Measurements from ENCODE around the gene MACF1.

Gene MACF1

DNA sequence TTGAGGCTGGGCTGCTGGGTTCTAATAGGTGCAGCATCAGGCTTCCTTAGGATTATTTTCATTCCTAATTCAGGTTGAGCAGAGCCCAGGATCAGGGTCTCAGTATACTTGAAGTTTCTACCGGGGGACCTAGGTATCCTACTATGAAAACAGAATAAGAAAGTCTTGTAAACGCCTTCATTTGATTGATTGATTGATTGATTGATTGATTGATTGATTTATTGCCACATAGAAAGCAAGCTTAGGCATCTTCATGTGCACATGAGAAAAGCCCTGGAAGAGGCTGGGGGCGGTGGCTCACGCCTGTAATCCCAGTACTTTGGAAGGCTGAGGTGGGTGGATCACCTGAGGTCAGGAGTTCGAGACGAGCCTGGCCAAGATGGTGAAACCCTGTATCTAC, 189.6 kb downstream of the MACF1 start:
- DNase-seq (ENCODE audit: low read depth) = no peak

DNA sequence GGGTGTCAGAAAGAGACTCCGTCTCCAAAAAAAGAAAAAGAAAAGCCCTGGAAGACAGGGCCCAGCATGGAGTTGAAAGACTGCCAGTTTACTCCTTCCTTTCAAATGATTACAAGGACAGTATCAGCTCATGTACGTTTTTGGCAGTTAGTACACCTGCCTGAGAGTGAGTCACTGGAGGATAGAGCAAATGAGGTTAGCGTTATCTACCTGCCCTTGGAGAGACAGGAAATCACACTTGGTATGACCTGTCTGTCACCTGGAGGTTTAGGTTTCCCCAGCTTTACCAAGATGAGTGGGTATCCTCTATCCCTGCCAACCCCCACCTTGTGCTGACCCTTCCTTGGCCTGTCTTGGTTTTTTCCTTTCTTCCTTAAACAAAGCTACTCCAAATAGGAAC, 190.1 kb downstream of the MACF1 start:
- DNase-seq (ENCODE audit: low read depth) = no peak

DNA sequence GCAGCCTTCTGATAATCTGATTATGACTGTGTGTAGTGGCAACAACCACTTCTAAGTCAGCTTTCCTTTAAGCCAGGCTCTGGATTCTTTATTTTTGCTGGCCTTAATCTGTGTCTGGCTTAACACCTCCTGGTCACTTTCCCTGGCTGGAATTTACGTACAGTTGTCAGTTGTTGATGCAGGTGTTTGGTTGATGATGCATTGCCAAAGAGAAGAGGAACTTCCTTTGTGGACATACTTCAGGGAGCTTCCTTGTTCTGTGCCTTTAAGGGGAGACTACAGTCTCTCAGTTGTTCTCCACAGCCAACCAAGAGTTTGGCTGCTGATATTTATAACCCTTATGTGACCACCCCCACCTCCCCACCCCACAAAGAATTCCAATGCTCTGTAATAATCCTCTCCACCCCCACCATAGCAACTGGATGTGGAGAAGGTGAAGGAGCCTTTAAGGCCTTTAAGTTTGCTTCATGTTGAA, 190.9 kb downstream of the MACF1 start:
- no peak for DNase-seq (ENCODE audit: low read depth)

DNA sequence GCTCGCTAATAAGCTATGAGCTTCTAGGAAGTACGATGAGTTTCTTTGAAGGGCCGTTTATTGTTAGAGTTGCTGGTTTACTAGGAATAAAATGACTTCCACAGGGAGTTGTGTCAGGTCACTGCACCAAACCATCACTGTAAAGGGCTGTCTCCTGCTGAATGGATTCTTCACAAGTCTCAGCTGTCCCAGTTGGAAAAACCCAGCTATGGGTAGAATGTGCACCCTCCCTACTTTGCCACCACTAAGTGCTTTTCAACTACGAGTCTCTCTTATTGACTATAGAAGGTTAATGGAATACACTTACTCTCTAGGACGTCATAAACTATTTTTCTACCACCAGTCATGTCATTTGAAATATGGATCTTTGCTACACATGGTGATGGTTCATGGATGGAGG, 192.2 kb downstream of the MACF1 start:
- DNase-seq (ENCODE audit: low read depth) = no peak

DNA sequence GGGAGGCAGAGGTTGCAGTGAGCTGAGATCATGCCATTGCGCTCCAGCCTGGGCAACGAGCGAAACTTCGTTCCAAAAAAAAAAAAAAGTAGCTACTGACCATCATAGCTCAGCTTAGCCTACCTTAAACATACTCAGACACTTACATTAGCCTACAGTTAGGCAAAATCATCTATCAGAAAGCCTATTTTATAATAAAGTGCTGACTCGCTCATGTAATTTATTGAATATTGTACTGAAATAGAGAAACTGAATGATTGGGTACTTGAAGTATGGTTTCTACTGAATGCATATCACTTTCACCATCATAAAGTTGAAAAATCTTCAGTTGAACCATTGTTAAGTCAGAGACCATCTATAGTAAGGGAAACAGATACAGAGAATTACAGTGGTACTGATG, 193.0 kb downstream of the MACF1 start:
- no peak for DNase-seq (ENCODE audit: low read depth)

DNA sequence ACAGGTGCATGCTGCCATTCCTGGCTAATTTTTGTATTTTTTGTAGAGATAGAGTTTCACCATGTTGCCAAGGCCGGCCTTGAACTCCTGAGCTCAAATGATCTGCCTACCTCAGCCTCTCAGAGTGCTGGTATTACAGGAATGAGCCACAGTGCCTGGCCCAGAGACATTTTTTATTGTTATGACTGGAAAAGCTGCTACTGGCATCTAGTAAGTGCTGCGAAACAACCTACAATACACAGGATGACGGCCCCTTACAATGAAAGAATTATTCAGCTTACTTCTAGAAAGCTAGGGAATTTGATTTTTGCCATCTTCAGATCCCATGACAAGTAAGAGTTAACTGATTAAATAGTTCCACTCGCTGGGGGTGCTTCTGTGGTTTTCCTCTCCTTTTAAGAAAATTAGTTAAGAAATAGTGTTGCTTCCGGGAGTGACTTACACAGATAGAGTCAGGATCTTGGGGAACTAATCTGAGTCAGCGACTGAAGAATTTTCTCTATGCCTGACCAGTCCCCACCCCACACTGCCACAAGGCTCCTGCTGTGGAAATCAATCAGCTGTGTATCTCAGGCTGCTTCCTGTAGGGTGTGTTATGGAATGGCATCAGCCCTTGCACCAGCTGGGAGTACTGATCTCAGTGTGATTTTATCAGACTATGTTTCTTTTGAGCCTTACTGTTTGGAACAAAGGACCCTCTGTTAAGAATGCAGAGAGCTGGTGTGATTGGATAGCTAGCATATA, 194.0 kb downstream of the MACF1 start:
- peak; percentile 9 for DNase-seq (ENCODE audit: low read depth)

DNA sequence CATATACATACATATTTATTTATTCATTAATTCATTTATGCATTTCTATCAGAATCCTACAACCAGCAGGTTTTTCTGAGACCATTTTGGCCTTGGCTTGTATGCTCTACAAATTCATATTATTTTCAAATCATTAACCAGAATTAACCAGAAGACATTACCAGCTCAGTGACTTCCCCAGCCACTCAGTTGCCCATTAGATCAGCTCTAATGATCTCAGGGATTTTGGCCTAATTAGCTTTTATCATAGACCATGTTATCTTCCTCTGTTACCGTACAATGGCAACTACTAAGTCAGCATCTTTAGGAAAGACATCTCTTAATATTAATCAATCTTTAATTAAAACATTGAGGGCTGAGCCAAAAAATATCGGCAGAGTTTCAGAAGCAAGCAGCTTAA, 196.6 kb downstream of the MACF1 start:
- no peak for DNase-seq (ENCODE audit: low read depth)

DNA sequence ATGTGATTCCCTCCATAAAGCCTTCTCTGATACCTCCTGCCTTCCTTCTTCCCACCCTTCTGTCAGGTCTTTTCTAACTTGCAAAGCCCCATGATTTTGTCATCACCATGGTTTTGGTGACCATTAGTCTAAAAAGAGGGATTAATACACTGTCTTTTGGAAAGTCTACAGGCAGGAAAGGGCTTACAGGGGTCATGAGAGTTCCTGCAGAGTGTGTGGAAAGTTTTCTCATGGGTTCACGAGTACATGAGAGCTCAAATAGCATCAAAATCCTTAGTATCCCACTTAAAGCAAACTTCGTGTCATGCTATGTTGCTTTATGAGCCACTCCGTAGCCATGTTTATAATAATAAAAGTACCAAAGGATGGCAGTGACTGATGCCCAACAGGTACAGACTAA, 200.4 kb downstream of the MACF1 start:
- no peak for DNase-seq (ENCODE audit: low read depth)

DNA sequence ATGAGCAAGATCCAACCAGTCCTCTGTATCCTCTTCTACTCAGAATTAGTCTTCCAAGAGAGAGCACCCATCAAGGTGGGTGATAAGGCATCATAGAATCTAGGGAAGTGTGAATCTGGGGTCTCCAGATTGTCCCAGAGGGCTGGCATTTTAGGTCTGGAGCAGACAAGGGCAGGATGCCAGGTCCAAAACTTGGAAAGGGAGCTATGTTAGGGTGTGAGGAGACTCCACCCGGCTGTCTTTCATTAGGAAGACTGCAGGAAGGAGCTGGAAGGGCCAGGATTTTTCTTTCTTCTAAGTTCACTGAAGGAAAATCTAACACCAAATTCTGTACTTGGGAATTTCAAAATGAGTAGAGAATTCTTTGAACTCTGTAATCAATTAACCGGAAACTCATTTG, 200.9 kb downstream of the MACF1 start:
- DNase-seq (ENCODE audit: low read depth) = no peak

DNA sequence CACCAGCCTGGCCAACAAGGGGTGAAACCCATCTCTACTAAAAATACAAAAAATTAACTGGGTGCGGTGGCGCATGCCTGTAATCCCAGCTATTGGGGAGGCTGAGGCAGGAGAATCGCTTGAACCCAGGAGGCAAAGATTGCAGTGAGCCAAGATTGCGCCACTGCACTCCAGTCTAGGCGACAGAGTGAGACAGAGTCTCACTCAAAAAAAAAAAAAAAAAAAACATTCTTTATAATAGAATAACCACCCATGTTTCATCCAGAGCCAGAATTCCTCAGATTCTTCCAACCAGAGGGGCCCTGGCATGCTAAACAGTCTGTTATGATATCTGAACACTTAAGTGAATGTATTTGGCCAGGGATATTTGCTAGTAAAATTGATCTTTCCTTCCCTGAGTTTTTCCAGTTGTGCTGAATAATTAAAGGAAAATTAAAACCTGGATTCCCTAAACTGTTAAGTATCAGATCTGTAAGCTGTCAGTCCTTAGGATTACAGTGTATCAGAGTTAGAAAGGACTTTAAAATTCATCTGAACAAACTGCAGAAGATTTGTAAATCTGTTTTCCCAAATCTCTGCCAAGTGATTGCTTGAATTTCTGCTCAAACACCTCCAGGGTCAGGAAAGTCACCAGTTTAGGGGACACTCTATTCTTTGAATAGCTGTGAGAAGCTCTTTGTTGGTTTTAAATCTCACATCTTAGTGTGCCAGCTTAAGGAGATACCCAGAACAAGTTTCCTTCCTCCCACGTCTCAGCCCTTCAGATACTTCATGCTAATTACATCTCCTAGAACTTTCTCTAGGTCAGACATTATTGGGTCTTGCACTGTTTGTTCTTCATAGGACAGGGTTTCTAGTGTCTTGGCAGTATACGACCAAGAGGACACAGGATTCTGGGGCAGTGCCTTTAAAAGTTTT, 202.3 kb downstream of the MACF1 start:
- DNase-seq (ENCODE audit: low read depth) = no peak

DNA sequence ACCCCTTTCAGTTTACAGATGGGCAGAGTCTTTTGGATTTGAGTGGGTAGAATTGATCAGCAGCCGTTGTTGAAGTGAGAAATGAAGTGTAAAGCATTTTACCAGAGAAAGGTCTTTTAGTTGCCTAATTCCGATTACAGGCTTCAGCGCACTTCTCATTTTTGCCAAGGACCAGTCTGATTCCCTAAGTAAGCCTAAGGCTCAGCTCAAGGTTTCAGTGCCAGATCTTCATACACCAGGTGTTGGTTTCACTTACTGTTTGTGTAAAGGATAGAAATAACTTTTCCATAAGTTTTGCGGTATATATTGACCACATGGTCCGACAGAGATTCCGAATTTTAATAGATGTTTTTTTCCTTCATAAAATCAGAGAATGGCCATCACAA, 203.0 kb downstream of the MACF1 start:
- DNase-seq (ENCODE audit: low read depth) = no peak

DNA sequence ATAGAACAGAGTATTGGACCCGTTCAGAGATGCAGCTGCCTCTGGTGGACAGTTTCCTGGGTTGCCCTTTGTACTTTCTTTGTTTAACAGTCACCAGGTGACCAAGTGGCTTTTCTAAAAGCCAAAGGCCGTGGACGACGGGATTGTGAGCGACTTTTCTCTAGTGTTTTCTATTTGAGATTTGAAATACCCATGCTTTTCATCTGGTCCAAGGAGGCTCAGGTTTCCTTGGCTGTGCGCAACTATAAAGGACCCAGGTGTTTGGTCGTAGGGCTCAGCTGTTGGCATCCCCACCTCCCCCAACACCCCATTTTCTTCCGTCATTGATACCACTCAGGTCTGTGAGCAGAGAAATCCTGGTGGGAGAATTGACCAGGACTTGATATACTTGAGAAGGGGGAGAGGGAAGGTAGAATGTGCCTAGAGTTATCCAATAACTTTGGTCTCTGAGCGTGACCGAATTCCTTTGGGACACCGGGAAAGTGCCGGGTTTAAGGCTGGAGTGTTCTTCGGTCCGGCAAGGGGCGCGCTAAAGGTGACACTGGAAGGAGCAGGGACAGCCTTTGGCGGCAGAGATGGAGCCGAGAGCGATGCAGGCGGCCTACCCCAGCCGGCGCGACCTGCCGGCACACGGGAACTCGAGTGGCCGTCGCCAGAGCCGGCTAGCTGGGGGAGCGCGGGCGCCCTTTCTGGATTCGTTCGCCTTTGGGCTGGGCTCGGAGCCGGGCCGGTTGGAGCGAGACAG, 203.6 kb downstream of the MACF1 start:
- DNase-seq (ENCODE audit: low read depth) = no peak

DNA sequence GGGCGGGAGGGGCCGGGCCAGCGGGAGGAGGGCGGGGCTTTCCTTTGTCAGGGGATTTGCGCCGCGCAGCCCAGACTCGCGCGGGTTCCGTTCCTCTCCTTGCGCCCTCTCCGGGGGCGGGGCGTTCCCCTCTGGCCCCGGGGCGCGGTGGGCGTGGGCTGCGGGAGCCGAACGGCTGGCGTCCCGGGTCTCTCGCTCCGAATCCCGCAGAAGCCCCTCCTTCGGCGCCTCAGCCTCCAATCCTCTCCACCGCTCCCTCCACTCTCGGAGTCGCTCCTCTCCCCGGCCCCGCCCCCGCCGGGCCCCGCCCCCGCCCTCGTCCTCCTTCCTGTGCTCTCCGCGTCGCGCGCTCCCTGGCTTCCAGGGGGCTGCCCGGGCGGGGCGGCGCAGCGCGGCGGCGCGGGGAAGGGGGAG, 204.2 kb downstream of the MACF1 start:
- DNase-seq (ENCODE audit: low read depth) = peak; percentile 81

DNA sequence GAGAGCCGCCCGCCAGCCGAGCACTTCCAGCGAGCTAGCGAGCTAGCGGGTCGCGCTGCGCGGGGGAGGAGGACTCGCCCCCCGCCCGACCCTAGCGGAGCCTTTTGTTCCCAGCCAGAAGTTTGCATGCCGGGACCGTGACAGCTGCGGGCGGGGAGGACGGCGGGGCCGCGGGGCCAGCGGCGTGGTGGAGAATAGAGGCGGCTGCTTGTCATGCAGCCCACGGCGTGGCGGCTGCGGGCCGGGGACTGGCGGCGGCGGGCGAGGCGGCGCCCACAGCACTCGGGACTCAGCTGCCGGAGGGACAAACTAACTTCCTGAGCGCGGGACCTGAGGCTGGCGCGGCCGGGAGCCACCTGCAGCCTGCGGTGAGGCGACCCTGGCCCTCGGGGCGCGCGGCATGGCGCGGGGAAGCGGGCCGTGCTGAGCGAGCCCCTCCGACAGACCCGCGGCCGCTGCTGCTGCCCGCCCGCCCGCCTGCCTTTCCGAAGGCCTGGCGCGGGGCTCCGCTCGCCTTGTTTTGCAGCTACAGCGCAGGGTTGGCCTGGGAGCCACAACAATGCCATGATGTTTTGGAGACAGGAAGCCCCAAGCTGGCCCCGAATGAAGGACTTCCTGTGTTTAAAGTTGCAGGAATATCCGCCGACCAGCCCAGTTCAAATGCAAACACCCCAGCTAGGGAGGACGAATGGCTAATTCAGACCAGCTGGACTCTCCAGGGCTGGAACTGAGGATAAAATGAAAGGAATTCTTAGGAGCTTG, 204.7 kb downstream of the MACF1 start:
- no peak for DNase-seq (ENCODE audit: low read depth)

DNA sequence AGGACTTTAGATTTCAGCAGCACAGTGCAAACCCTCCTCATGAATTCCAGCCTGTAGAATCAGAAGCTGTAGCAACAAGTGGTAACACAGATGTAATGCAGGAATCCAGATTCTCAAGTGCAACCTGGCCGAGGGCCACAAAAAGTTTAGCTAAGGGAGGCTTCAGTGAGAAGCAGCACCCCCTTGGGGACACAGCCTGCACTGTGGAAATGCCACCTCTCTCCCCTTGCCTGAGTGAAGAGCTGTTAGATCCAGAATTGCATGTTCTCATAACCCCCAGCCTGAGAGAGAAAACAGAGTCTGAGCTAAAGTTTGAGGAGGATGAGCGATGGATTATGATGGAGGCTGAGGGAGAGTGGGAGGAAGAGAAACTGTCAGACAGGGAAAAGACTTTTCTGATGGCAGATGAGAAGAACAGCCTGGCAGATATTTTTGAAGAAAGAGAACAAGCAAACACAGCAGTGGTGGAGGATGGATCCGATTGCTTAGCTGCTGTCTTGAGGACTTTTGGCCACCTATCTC, 206.5 kb downstream of the MACF1 start:
- DNase-seq (ENCODE audit: low read depth) = peak; percentile 52

DNA sequence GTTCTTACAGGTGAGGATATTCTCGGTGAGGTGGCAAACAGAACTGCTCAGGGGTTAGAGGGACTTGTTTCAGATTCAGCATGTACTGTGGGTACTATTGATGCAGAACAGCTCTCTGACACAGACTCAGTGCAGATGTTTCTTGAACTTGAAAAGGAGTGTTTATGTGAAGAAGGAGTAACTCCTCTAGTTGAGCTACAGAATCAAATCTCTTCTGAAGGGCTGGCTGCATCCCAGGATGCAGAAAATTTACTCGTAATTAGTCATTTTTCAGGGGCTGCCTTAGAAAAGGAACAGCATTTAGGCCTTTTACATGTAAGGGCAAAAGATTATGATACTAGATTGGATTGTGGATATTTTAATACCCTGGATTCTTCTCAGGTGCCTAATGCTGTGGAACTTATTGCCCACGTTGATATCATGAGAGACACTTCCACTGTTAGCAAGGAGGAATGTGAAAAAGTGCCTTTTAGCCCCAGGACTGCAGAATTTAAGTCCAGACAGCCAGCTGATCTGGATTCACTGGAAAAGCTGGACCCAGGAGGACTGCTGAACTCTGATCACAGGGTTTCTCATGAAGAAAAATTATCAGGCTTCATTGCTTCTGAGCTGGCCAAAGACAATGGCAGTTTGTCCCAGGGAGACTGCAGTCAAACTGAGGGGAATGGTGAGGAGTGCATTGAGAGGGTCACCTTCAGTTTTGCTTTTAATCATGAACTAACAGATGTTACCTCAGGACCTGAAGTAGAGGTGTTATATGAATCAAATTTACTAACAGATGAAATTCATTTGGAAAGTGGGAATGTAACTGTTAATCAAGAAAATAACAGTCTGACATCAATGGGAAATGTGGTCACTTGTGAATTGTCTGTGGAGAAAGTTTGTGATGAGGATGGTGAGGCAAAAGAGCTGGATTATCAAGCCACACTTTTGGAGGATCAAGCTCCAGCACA, 207.3 kb downstream of the MACF1 start:
- DNase-seq (ENCODE audit: low read depth) = no peak

DNA sequence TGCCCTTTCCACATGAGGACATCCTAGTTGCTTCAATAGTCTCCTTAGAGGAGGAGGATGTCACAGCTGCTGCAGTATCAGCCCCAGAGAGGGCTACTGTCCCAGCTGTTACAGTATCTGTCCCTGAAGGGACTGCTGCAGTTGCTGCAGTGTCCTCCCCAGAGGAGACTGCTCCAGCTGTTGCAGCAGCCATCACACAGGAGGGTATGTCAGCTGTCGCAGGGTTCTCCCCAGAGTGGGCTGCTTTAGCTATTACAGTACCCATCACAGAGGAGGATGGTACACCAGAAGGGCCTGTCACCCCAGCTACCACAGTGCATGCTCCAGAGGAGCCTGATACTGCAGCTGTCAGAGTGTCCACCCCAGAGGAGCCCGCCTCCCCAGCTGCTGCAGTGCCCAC, 208.4 kb downstream of the MACF1 start:
- DNase-seq (ENCODE audit: low read depth) = no peak

DNA sequence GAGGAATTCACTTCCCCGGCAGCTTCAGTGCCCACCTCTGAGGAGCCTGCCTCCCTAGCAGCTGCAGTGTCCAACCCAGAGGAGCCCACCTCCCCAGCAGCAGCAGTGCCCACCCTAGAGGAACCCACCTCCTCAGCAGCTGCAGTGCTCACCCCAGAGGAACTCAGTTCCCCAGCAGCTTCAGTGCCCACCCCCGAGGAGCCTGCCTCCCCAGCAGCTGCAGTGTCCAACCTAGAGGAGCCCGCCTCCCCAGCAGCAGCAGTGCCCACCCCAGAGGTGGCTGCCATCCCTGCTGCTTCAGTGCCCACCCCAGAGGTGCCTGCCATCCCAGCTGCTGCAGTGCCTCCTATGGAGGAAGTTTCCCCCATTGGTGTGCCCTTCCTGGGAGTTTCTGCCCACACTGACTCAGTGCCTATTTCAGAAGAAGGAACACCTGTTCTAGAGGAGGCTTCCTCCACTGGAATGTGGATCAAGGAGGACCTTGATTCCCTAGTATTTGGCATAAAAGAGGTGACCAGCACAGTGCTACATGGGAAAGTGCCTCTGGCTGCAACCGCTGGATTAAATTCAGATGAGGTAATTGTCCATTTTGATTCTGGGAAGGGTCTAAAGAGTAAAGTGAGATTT, 209.5 kb downstream of the MACF1 start:
- DNase-seq (ENCODE audit: low read depth) = no peak

DNA sequence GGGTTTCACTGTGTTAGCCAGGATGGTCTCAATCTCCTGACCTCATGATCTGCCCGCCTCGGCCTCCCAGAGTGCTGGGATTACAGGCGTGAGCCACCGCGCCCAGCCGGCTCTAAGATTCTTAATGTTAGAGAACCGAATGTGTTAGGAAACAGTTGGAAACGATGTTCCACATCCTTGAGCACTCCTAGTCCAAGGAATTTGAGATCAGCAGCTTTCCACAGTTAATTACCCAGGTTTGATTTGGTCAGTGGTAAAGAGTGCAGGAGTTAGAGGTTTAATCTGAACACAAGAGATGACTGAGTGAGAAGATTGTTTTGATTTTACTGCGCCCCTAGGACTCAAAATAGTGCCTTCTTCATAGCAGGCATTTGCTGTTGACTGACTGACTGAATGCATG, 211.1 kb downstream of the MACF1 start:
- no peak for DNase-seq (ENCODE audit: low read depth)

DNA sequence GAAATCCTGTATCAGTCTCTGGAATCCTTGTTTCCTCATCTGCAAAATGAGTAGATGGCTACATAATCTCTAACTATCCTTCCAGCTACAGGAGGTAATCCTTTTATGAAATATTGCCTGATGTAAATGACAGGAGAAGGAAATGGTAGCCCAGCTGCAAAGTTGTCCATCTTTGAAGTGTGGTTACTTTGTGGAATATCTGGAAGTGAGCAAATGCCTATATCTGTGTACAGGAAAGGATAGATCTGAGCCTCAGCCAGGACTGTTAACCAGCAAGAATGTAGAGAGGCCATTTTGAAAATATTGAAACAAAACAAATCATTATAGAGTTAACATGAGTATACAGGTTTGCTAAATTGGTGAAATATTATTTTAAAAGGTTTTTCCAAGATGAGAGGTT, 212.1 kb downstream of the MACF1 start:
- no peak for DNase-seq (ENCODE audit: low read depth)
